Spleen (tissue), 7 donors: ENCODE results near the gene PTPN13.

Experiments used
- POLR2A ChIP-seq, 3 donors: fragments of 450-650 bp; IDR thresholded peaks; one replicate each; pipeline ENCODE4 v1.5.1; 2017; ENCODE audit warnings: antibody characterized with exemption in 3 of 3, mild to moderate bottlenecking in 1 of 3
- POLR2AphosphoS5 ChIP-seq, 3 donors: sonication (generic); formaldehyde crosslinking; IDR thresholded peaks; one replicate each; pipeline ENCODE4 v1.5.1; 2017; ENCODE audit warnings: antibody characterized with exemption in 3 of 3
- TF ChIP-seq, protein P1 (sequence below), 11 experiments: fragments of 200-600 bp in 7 of 11; fragments of 450-650 bp in 4 of 11; sonication (generic) in 4 of 11; IDR thresholded peaks in 8 of 11; conservative IDR thresholded peaks in 3 of 11; 1 replicate in 7 of 11; 2 replicates in 4 of 11; pipeline versions ENCODE4 v1.4.0 to v1.8.0; 2016 to 2021; ENCODE audit warnings: antibody characterized with exemption in 11 of 11, inconsistent platforms in 4 of 11, mild to moderate bottlenecking in 1 of 11
- donor health status: DM: no; HTN: no; CAD: no; lungs with moderate emphysema.
- donor health status: DM: no; HTN: no; CAD: no.
- donor health status: DM: no; HTN: no; CAD: no.

DNA sequence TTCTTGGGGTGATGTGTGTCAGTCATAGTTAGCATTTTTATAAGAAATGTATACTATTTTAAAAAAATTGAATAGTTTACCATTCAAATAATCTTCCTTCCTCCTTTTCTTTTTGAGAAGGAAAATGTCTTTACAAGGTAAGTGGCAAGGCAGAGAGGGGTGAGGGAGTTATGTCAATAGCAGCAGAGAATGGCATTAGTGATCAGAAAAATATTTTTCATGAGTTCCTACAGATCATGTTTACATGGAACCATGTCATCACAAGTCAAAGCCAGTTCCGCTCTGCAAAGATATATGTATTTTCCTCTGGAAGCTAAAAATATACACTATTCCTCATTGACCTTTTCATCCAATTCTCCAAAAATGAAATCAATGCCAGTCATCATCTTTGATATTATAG, 67.3 kb downstream of the PTPN13 start:
- TF ChIP-seq, protein P1, sequence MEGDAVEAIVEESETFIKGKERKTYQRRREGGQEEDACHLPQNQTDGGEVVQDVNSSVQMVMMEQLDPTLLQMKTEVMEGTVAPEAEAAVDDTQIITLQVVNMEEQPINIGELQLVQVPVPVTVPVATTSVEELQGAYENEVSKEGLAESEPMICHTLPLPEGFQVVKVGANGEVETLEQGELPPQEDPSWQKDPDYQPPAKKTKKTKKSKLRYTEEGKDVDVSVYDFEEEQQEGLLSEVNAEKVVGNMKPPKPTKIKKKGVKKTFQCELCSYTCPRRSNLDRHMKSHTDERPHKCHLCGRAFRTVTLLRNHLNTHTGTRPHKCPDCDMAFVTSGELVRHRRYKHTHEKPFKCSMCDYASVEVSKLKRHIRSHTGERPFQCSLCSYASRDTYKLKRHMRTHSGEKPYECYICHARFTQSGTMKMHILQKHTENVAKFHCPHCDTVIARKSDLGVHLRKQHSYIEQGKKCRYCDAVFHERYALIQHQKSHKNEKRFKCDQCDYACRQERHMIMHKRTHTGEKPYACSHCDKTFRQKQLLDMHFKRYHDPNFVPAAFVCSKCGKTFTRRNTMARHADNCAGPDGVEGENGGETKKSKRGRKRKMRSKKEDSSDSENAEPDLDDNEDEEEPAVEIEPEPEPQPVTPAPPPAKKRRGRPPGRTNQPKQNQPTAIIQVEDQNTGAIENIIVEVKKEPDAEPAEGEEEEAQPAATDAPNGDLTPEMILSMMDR (IDR thresholded peaks at IDR 0.05 in 8 of 11, conservative IDR thresholded peaks at IDR 0.05 in 3 of 11): no peak
- TF ChIP-seq POLR2A (IDR thresholded peaks at IDR 0.05): no peak
- TF ChIP-seq POLR2AphosphoS5 (IDR thresholded peaks at IDR 0.05): no peak
